Astrocyte (in vitro differentiated cells and primary cell): Measurements from ENCODE around the gene SLC16A7. TPM values are rescaled to one million over a fixed set of nuclear protein-coding genes. Genes with fewer than 3 reads are reported as not detected.

Experiments
- DNase-seq: peaks from one replicate; pipeline ENCODE4 v3.0.0-alpha.2; 2010; ENCODE audit warnings: low read depth
- FAIRE-seq: peaks from 2 replicates; lab custom pipeline; 2011; peaks lifted over from hg19 to GRCh38; lab: Jason Lieb, UNC
- H2AFZ ChIP-seq: 2 replicates; pipeline ENCODE4 v1.6.0; 2012; ENCODE audit warnings: low read depth, low read length, inconsistent platforms
- H3K27ac ChIP-seq: 2 replicates; pipeline ENCODE4 v1.5.1; 2011; ENCODE audit warnings: low read depth, low read length, inconsistent platforms
- H3K27me3 ChIP-seq: 2 replicates; pipeline ENCODE4 v1.6.0; 2011; ENCODE audit warnings: low read length, inconsistent platforms; ENCODE audit not compliant: insufficient read depth
- H3K36me3 ChIP-seq: 2 replicates; pipeline ENCODE4 v1.5.1; 2011; ENCODE audit warnings: low read length, inconsistent platforms; ENCODE audit not compliant: insufficient read depth
- H3K4me1 ChIP-seq: 2 replicates; pipeline ENCODE4 v1.5.1; 2011; ENCODE audit warnings: low read length, inconsistent platforms; ENCODE audit not compliant: insufficient read depth
- H3K4me2 ChIP-seq: 2 replicates; pipeline ENCODE4 v1.6.0; 2012; ENCODE audit warnings: low read length, inconsistent platforms
- H3K4me3 ChIP-seq: 2 replicates; pipeline ENCODE4 v1.5.1; 2011; ENCODE audit warnings: low read depth, mild to moderate bottlenecking, low read length, inconsistent platforms; ENCODE audit not compliant: insufficient read depth
- H3K79me2 ChIP-seq: 2 replicates; pipeline ENCODE4 v1.6.0; 2012; ENCODE audit warnings: mild to moderate bottlenecking, low read length, inconsistent platforms; ENCODE audit not compliant: insufficient read depth
- H3K9ac ChIP-seq: 2 replicates; pipeline ENCODE4 v1.6.0; 2012; ENCODE audit warnings: mild to moderate bottlenecking, low read length, inconsistent platforms
- H3K9me3 ChIP-seq: 2 replicates; pipeline ENCODE4 v1.5.1; 2012; ENCODE audit warnings: low read depth, mild to moderate bottlenecking, low read length, inconsistent platforms; ENCODE audit not compliant: insufficient read depth
- H4K20me1 ChIP-seq: 2 replicates; pipeline ENCODE4 v1.6.0; 2012; ENCODE audit warnings: low read length, inconsistent platforms; ENCODE audit not compliant: insufficient read depth
- H3K27ac Mint-ChIP-seq: one replicate; pipeline ENCODE4 v1.8.0; 2021; ENCODE audit warnings: mild to moderate bottlenecking, mixed read lengths; ENCODE audit not compliant: unreplicated experiment
- H3K27me3 Mint-ChIP-seq: one replicate; pipeline ENCODE4 v1.8.0; 2021; ENCODE audit warnings: low read depth, mixed read lengths; ENCODE audit not compliant: unreplicated experiment
- H3K36me3 Mint-ChIP-seq: one replicate; pipeline ENCODE4 v1.8.0; 2021; ENCODE audit warnings: low read depth, mixed read lengths; ENCODE audit not compliant: unreplicated experiment
- H3K4me1 Mint-ChIP-seq: one replicate; pipeline ENCODE4 v1.8.0; 2021; ENCODE audit warnings: low read depth, mixed read lengths; ENCODE audit not compliant: unreplicated experiment
- H3K4me3 Mint-ChIP-seq: one replicate; pipeline ENCODE4 v1.8.0; 2021; ENCODE audit warnings: mild to moderate bottlenecking, moderate library complexity, mixed read lengths; ENCODE audit not compliant: unreplicated experiment
- H3K9me3 Mint-ChIP-seq: one replicate; pipeline ENCODE4 v1.8.0; 2021; ENCODE audit warnings: mild to moderate bottlenecking, mixed read lengths; ENCODE audit not compliant: unreplicated experiment
- EZH2 ChIP-seq: IDR thresholded peaks from 2 replicates; pipeline ENCODE4 v1.6.1; 2012; ENCODE audit warnings: mild to moderate bottlenecking, low read length, inconsistent platforms; ENCODE audit not compliant: insufficient read depth
- total RNA-seq: library from RNA; stranded (reverse); gene quantifications from 2 replicates; pipeline ENCODE4 v1.2.1, GENCODE V29; 2021
- TF ChIP-seq, protein P1 (sequence below): IDR thresholded peaks from 2 replicates; pipeline ENCODE4 v1.5.1; 2011; ENCODE audit warnings: low read depth, mild to moderate bottlenecking, inconsistent platforms, low read length, moderate library complexity; ENCODE audit not compliant: insufficient read depth

SLC16A7 gene
- total RNA-seq, 1 donor from 2014 or later, result 4.5 TPM

DNA sequence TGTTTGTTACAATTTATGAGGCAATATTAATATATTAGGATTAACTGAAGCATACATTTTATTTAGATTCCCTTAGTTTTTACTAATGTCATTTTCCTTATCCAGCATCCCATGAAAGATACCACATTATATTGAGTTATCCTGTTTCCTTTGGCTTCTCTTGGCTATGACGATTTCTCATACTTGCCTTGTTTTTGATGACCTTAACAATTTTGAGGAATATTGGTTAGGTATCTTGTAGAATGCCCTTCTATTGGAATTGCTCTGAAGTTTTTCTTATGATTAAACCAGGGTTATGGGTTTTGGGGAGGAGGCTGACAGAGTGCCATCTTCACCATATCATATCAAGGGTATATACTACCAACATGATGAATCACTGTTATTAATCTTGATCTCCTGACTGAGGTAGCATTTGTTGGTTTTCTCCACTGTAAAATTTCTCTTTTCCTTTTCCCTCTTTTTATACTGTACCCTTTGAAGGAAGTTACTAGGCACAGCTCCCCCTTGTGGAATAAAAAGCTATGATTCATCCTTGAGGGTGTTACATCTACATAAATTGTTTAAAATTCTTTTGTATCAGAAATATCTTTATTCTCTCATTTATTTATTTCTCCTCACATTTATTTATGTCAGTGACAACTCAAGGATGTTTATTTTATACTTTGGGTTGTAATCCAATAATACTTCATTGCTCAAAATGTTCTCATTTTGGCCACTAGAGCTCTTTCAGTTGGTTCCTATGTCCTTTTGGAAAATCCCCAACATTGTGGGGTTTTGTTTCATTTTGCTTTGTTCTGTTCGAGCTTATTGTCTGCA lies 239.0 kb downstream of the SLC16A7 start:
- H3K4me1 ChIP-seq, result no peaks in the 10 kb centered on the region
- Mint-ChIP-seq H3K27me3 (no peaks in the 10 kb centered on the region), H3K27ac (no peak overlapping the region), H3K4me3 (no peak overlapping the region), H3K4me1 (peaks cover 2% of the 10 kb centered on the region), H3K36me3 (no peaks in the 10 kb centered on the region), H3K9me3 (no peaks in the 10 kb centered on the region)
- H3K9me3 ChIP-seq, result no peaks in the 10 kb centered on the region
- no peaks in the 10 kb centered on the region for H4K20me1 ChIP-seq
- DNase-seq (peak; percentile 8), FAIRE-seq (no peak)
- no peak overlapping the region for H2AFZ ChIP-seq
- no peaks in the 10 kb centered on the region for H3K79me2 ChIP-seq
- H3K27ac ChIP-seq, result no peak overlapping the region
- TF ChIP-seq EZH2, result no peak
- TF ChIP-seq, protein P1, sequence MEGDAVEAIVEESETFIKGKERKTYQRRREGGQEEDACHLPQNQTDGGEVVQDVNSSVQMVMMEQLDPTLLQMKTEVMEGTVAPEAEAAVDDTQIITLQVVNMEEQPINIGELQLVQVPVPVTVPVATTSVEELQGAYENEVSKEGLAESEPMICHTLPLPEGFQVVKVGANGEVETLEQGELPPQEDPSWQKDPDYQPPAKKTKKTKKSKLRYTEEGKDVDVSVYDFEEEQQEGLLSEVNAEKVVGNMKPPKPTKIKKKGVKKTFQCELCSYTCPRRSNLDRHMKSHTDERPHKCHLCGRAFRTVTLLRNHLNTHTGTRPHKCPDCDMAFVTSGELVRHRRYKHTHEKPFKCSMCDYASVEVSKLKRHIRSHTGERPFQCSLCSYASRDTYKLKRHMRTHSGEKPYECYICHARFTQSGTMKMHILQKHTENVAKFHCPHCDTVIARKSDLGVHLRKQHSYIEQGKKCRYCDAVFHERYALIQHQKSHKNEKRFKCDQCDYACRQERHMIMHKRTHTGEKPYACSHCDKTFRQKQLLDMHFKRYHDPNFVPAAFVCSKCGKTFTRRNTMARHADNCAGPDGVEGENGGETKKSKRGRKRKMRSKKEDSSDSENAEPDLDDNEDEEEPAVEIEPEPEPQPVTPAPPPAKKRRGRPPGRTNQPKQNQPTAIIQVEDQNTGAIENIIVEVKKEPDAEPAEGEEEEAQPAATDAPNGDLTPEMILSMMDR, result peak; percentile 52
- H3K4me2 ChIP-seq, result no peak overlapping the region
- no peaks in the 10 kb centered on the region for H3K36me3 ChIP-seq
- H3K27me3 ChIP-seq, result no peaks in the 10 kb centered on the region
- H3K9ac ChIP-seq, result no peak overlapping the region
- no peak overlapping the region for H3K4me3 ChIP-seq
